Cardiac atrium fibroblast (primary cell): Measurements from ENCODE around the gene SUFU. TPM values are rescaled to one million over a fixed set of nuclear protein-coding genes. Genes with fewer than 3 reads are reported as not detected.

ENCODE experiments used
- total RNA-seq: library from RNA; depleted of rRNA; stranded (reverse); fragments of >200 nt; gene quantifications from 2 replicates; pipeline ENCODE4 v1.2.3, GENCODE V29; 2015

The SUFU gene
- total RNA-seq = 7.4 and 11.2 TPM in 2 replicates

GRCh38 chr10:102503264-102504178 lies at the start of gene SUFU:
TSS of gene SUFU (plus strand) at chr10:102503972. CDS start at chr10:102504153, 181 bp downstream.

GRCh38 chr10:102502337-102503151 lies 1.2 kb upstream of the SUFU start, which contains the start of gene ACTR1A:
TSS of gene ACTR1A (minus strand) at chr10:102502712. CDS start at chr10:102502647, 65 bp downstream.

GRCh38 chr10:102644066-102644645 lies 140.4 kb downstream of the SUFU start, which contains the start of gene TRIM8:
TSS of gene TRIM8 (plus strand) at chr10:102644479. CDS start at chr10:102644618, 139 bp downstream.

Other genes starting within 250 kb of the SUFU start
- gene NFKB2, start 108.3 kb upstream of the SUFU start, total RNA-seq = 16.4 and 36.0 TPM in 2 replicates
- gene PSD, start 85.2 kb upstream of the SUFU start, total RNA-seq = 0.72 and 1.1 TPM in 2 replicates
- 6.6 and 13.2 TPM in 2 replicates for gene FBXL15, start 83.1 kb upstream of the SUFU start, total RNA-seq
- 77.3 and 87.4 TPM in 2 replicates for gene CUEDC2, start 71.4 kb upstream of the SUFU start, total RNA-seq
- gene C10orf95, start 52.4 kb upstream of the SUFU start, total RNA-seq = not detected in 2 replicates
- 114 and 115 TPM in 2 replicates for gene ACTR1A, start 1.3 kb upstream of the SUFU start, total RNA-seq
- gene TRIM8, start 140.5 kb downstream of the SUFU start, total RNA-seq = 116 and 205 TPM in 2 replicates
- gene ARL3, start 210.4 kb downstream of the SUFU start, total RNA-seq = 6.1 and 7.0 TPM in 2 replicates
- 2.0 and 3.4 TPM in 2 replicates for gene SFXN2, start 210.7 kb downstream of the SUFU start, total RNA-seq
- 50.7 and 59.8 TPM in 2 replicates for gene WBP1L, start 240.0 kb downstream of the SUFU start, total RNA-seq